Karpas-422 (cell line): ENCODE results near the gene ZC3H11A. TPM values are rescaled to one million over a fixed set of nuclear protein-coding genes. Genes with fewer than 3 reads are reported as not detected.
"Not testable (repeated sequence)": the region's sequence is repeated elsewhere in the genome, so short reads cannot be mapped to it uniquely, and the experiment has no call there.

Experiments used
- DNase-seq: peaks from one replicate; pipeline ENCODE4 v3.0.0-alpha.2; 2015
- H2AFZ ChIP-seq: fragments of 200-600 bp; sonication (generic); 2 replicates; pipeline ENCODE4 v1.6.1; 2014; ENCODE audit warnings: antibody characterized with exemption, low read length, mixed read lengths
- H3K27ac ChIP-seq: fragments of 200-600 bp; sonication (generic); 2 replicates; pipeline ENCODE4 v1.5.1; 2014; ENCODE audit warnings: mild to moderate bottlenecking, low read length, moderate library complexity
- H3K27me3 ChIP-seq: fragments of 200-600 bp; sonication (generic); 2 replicates; pipeline ENCODE4 v1.6.1; 2014; ENCODE audit warnings: low read length, mixed read lengths
- H3K36me3 ChIP-seq: fragments of 200-600 bp; sonication (generic); 2 replicates; pipeline ENCODE4 v1.6.1; 2014; ENCODE audit warnings: low read length, mixed read lengths; ENCODE audit not compliant: insufficient read depth
- H3K4me1 ChIP-seq: fragments of 200-600 bp; sonication (generic); 2 replicates; pipeline ENCODE4 v1.6.1; 2014; ENCODE audit warnings: mild to moderate bottlenecking, low read length, mixed read lengths
- H3K4me2 ChIP-seq: fragments of 200-600 bp; sonication (generic); 2 replicates; pipeline ENCODE4 v1.6.1; 2014; ENCODE audit warnings: low read length, low read depth, mild to moderate bottlenecking; ENCODE audit not compliant: poor library complexity, severe bottlenecking
- H3K4me3 ChIP-seq: fragments of 200-600 bp; sonication (generic); 2 replicates; pipeline ENCODE4 v1.5.1; 2014; ENCODE audit warnings: mild to moderate bottlenecking, antibody characterized with exemption, low read length, mixed read lengths
- H3K79me2 ChIP-seq: fragments of 200-600 bp; sonication (generic); 2 replicates; pipeline ENCODE4 v1.6.1; 2014; ENCODE audit warnings: mild to moderate bottlenecking, low read length, mixed read lengths
- H3K9ac ChIP-seq: fragments of 200-600 bp; sonication (generic); 2 replicates; pipeline ENCODE4 v1.6.0; 2014; ENCODE audit warnings: low read length
- H3K9me2 ChIP-seq: fragments of 200-600 bp; sonication (generic), shearing (Covaris generic); replicated peaks from 2 replicates; pipeline ENCODE4 v1.6.0; 2014; ENCODE audit warnings: mild to moderate bottlenecking, low read length, moderate library complexity; ENCODE audit not compliant: insufficient read depth
- H3K9me3 ChIP-seq: fragments of 300-700, 200-600 bp; sonication (generic); 2 replicates; pipeline ENCODE4 v1.6.1; 2014; ENCODE audit warnings: low read length, mixed read lengths
- H4K20me1 ChIP-seq: fragments of 200-600 bp; sonication (generic); 2 replicates; pipeline ENCODE4 v1.6.1; 2014; ENCODE audit warnings: mild to moderate bottlenecking, antibody characterized with exemption, low read length, low read depth; ENCODE audit not compliant: insufficient read depth
- total RNA-seq: library from RNA; depleted of rRNA; stranded (reverse); fragments of >200 nt; shearing (Covaris generic); gene quantifications from 2 replicates; pipeline ENCODE4 v1.2.3, GENCODE V29; 2014; ENCODE audit warnings: low replicate concordance

ZC3H11A gene
- total RNA-seq, 1 experiment from 2014 or later = 117 TPM

GRCh38 chr1:203761958-203762357, 33.5 kb upstream of the ZC3H11A start:
- H3K9me2 ChIP-seq, H3K79me2 ChIP-seq, DNase-seq, H3K4me1 ChIP-seq, H3K4me2 ChIP-seq, H2AFZ ChIP-seq, H3K36me3 ChIP-seq, H4K20me1 ChIP-seq, H3K27me3 ChIP-seq, H3K27ac ChIP-seq, H3K9me3 ChIP-seq, H3K4me3 ChIP-seq, H3K9ac ChIP-seq: not testable (repeated sequence)

GRCh38 chr1:203763505-203763904, 31.9 kb upstream of the ZC3H11A start:
- no peaks in the 10 kb centered on the region for H3K4me1 ChIP-seq
- H3K9me3 ChIP-seq = no peaks in the 10 kb centered on the region
- no peak overlapping the region for H3K9ac ChIP-seq
- no peak overlapping the region for H3K27ac ChIP-seq
- H3K9me2 ChIP-seq = no peaks in the 10 kb centered on the region
- H3K79me2 ChIP-seq = no peaks in the 10 kb centered on the region
- H2AFZ ChIP-seq = no peak overlapping the region
- no peak overlapping the region for H3K4me2 ChIP-seq
- no peaks in the 10 kb centered on the region for H3K27me3 ChIP-seq
- no peak overlapping the region for H3K4me3 ChIP-seq
- no peak for DNase-seq
- no peaks in the 10 kb centered on the region for H4K20me1 ChIP-seq
- H3K36me3 ChIP-seq = no peaks in the 10 kb centered on the region

GRCh38 chr1:203764105-203765028, 31.1 kb upstream of the ZC3H11A start:
- H3K27me3 ChIP-seq = no peaks in the 10 kb centered on the region
- no peak overlapping the region for H3K27ac ChIP-seq
- no peak overlapping the region for H3K9ac ChIP-seq
- no peak overlapping the region for H3K4me3 ChIP-seq
- H3K9me2 ChIP-seq = no peaks in the 10 kb centered on the region
- no peaks in the 10 kb centered on the region for H3K79me2 ChIP-seq
- no peak overlapping the region for H2AFZ ChIP-seq
- no peak for DNase-seq
- H3K9me3 ChIP-seq = no peaks in the 10 kb centered on the region
- no peaks in the 10 kb centered on the region for H3K36me3 ChIP-seq
- H4K20me1 ChIP-seq = no peaks in the 10 kb centered on the region
- no peaks in the 10 kb centered on the region for H3K4me1 ChIP-seq
- H3K4me2 ChIP-seq = no peak overlapping the region

GRCh38 chr1:203765029-203765837, 30.2 kb upstream of the ZC3H11A start, which contains the start of gene LAX1:
Gene LAX1 (plus strand): TSS chr1:203765183. CDS start chr1:203765566, 383 bp downstream.
- no peaks in the 10 kb centered on the region for H3K79me2 ChIP-seq
- H3K9ac ChIP-seq = no peak within 1 kb of the TSS
- no peaks in the 10 kb centered on the region for H3K9me2 ChIP-seq
- no peak within 1 kb of the TSS for H3K4me2 ChIP-seq
- H3K36me3 ChIP-seq = no peaks in the 10 kb centered on the region
- no peak within 1 kb of the TSS for H3K4me3 ChIP-seq
- DNase-seq = no peak
- H2AFZ ChIP-seq = no peak within 1 kb of the TSS
- no peaks in the 10 kb centered on the region for H3K9me3 ChIP-seq
- no peak within 1 kb of the TSS for H3K27ac ChIP-seq
- H4K20me1 ChIP-seq = no peaks in the 10 kb centered on the region
- no peaks in the 10 kb centered on the region for H3K4me1 ChIP-seq
- no peaks in the 10 kb centered on the region for H3K27me3 ChIP-seq

DNA sequence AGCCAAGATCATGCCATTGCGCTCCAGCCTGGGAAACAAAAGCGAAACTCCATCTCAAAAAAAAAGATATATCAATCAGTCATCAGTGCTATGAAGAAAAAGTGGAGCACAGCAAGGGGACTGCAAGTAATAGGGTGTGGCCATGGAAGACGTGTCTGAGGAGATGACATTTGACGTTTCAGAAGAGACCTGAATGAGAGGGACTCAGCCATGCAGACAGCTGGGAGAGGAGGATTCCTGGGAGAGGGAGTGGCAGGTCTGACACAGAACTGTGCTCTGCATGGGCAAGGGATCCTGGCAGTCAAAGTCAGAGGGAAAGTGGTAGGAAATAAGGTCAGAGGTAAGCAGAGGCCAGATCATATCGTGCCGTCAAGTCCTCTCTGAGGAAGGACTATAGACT, 27.2 kb upstream of the ZC3H11A start:
- Histone ChIP-seq H3K4me3 (no peak overlapping the region), H3K79me2 (no peaks in the 10 kb centered on the region), H2AFZ (no peak overlapping the region), H3K27me3 (no peaks in the 10 kb centered on the region), H3K9ac (no peak overlapping the region), H3K4me1 (no peaks in the 10 kb centered on the region), H4K20me1 (no peaks in the 10 kb centered on the region), H3K4me2 (no peak overlapping the region), H3K9me3 (no peaks in the 10 kb centered on the region), H3K9me2 (no peaks in the 10 kb centered on the region), H3K27ac (no peak overlapping the region), H3K36me3 (no peaks in the 10 kb centered on the region)
- no peak for DNase-seq

- no peaks in the 10 kb centered on the region for H3K9me2 ChIP-seq
Measured at GRCh38 chr1:203769505-203770343, 25.7 kb upstream of the ZC3H11A start.

DNA sequence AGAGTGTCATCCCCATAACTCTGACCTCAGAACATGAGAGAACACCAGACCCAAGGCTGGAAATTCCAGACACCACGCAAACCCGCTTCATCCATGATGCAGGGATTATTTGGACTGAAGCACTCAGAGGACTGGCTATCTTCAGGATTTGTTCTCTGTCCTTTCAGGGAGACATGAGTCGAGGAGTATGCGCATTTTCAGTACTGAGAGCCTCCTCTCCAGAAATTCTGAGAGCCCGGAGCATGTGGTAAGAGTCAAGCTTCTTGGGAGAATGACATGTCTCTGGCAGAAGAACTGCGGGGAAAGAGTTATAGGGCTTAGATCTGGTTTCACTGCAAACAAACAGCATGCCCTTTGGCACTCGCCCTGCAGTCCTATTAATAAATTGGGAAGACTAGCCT, 23.5 kb upstream of the ZC3H11A start:
- H3K27me3 ChIP-seq = no peaks in the 10 kb centered on the region
- H2AFZ ChIP-seq = no peak overlapping the region
- H3K4me2 ChIP-seq = no peak overlapping the region
- no peak overlapping the region for H3K27ac ChIP-seq
- no peaks in the 10 kb centered on the region for H3K9me2 ChIP-seq
- H3K4me1 ChIP-seq = peaks cover 11% of the 10 kb centered on the region
- no peak overlapping the region for H3K9ac ChIP-seq
- H3K9me3 ChIP-seq = no peaks in the 10 kb centered on the region
- H3K79me2 ChIP-seq = no peaks in the 10 kb centered on the region
- H3K4me3 ChIP-seq = no peak overlapping the region
- H3K36me3 ChIP-seq = no peaks in the 10 kb centered on the region
- H4K20me1 ChIP-seq = no peaks in the 10 kb centered on the region
- no peak for DNase-seq

More at GRCh38 chr1:203769505-203770343, 25.7 kb upstream of the ZC3H11A start:
- H4K20me1 ChIP-seq = no peaks in the 10 kb centered on the region
- H3K4me3 ChIP-seq = no peak overlapping the region
- no peaks in the 10 kb centered on the region for H3K4me1 ChIP-seq
- H3K9ac ChIP-seq = no peak overlapping the region
- no peak overlapping the region for H3K4me2 ChIP-seq
- no peak overlapping the region for H3K27ac ChIP-seq
- no peaks in the 10 kb centered on the region for H3K79me2 ChIP-seq
- no peaks in the 10 kb centered on the region for H3K27me3 ChIP-seq
- no peak overlapping the region for H2AFZ ChIP-seq
- no peak for DNase-seq
- no peaks in the 10 kb centered on the region for H3K36me3 ChIP-seq
- no peaks in the 10 kb centered on the region for H3K9me3 ChIP-seq
